ENCODE data around the gene DERL2. TPM values are rescaled to one million over a fixed set of nuclear protein-coding genes. Genes with fewer than 3 reads are reported as not detected.

The DERL2 gene
- 29.0 and 45.3 TPM in 2 replicates for total RNA-seq

DNA sequence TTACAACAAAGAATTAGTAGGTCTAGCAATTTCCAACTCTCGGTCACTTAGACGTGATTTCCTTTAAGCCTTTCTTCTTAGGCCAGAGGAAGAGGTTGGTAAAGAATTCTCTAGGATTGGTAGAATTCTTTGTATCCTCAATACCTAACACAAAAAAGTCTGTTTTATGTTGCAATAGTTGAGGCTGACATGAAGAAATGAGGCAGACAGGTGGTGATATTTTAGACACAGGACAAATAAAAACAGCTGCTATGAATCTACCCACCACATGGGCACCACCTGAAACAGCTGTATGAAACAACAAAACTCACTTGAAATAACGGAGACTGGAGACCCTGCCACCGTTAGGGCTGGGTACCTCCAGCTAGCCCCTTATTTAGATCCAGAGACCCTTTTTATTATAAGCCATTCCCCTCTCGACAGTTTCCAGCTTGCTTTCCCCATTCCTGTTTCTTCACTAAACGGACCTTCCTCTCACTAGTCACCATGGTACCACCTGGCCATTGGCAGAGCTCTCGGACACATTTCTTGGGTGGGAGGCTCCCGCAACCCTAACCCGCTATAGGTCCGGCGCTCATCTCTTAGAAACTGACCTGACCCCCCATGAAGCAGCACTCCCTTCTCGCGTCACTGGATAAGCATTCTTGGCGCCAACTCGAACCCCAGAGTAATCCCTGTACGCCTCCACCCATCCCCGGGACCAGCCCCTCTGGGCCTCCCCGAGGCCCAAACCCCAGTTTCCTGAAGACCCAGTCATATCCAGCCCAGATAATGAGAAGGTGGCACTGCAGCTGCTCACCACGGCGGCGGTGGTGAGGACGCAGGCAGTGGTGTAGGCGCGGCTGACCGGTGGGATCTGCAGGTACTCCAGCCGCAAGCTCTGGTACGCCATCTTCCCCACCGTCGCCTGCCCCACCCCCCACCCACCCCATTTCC lies at the start of gene DERL2:
TSS of gene DERL2 (minus strand) at position 909 of the 936 bp plus-strand sequence. CDS start at position 892, 17 bp downstream.
- no peak for DNase-seq (ENCODE audit: low read depth)
- TF ChIP-seq, protein P1, sequence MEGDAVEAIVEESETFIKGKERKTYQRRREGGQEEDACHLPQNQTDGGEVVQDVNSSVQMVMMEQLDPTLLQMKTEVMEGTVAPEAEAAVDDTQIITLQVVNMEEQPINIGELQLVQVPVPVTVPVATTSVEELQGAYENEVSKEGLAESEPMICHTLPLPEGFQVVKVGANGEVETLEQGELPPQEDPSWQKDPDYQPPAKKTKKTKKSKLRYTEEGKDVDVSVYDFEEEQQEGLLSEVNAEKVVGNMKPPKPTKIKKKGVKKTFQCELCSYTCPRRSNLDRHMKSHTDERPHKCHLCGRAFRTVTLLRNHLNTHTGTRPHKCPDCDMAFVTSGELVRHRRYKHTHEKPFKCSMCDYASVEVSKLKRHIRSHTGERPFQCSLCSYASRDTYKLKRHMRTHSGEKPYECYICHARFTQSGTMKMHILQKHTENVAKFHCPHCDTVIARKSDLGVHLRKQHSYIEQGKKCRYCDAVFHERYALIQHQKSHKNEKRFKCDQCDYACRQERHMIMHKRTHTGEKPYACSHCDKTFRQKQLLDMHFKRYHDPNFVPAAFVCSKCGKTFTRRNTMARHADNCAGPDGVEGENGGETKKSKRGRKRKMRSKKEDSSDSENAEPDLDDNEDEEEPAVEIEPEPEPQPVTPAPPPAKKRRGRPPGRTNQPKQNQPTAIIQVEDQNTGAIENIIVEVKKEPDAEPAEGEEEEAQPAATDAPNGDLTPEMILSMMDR (IDR thresholded peaks at IDR 0.05; ENCODE audit: insufficient read depth, low read depth, low read length), result no peak
- peak within 1 kb of the TSS; percentile 93 for H3K4me3 ChIP-seq (ENCODE audit: low read depth, low read length)

DNA sequence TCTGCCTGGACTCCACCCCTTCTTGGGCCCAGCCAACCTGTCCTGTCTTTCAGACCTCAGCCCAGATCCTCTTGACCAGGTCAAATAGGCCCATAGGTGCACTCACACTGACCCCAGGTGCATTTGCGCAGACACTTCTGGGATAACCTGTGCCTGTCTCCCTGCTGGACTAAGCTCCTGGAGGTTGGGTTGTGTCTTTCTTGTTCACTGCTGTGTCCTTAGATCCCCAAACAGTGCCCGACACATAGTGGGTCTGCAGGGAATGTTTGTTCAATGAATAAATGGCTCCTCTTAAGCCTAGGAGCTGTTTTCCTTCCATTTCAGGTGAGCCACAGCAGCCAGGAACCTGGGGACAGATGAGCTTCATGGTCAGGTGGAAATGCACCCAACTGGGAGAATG lies 49.5 kb upstream of the DERL2 start:
- no peak overlapping the region for H3K4me3 ChIP-seq (ENCODE audit: low read depth, low read length)
- DNase-seq (ENCODE audit: low read depth), result no peak
- TF ChIP-seq, protein P1 (IDR thresholded peaks at IDR 0.05; ENCODE audit: insufficient read depth, low read depth, low read length), result no peak

- no peak for DNase-seq (ENCODE audit: low read depth)
- TF ChIP-seq, protein P1 (IDR thresholded peaks at IDR 0.05; ENCODE audit: insufficient read depth, low read depth, low read length), result no peak
- H3K4me3 ChIP-seq (ENCODE audit: low read depth, low read length), result no peak overlapping the region
Observed at GRCh38 chr17:5533486-5534315, 47.7 kb upstream of the DERL2 start.

DNA sequence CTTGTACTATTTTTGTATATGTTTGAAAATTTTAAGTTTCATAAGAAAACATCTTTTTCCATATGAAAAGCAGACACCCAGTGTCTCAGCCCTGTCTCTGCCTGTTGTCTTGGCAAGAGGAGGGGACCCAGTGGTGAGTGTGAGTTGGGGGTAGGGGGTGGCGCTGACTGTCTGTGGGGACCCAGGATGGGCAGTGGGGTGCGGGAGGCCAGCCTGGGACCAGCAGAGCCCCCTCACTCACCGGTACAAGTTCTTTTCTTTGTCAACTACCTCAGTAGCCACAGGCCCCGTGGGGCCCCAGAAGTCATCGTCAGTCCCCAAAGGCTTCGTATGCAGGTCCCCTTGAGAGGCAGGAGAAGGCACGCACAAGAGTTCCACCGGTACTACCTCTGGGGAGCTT lies 46.6 kb upstream of the DERL2 start:
- no peak for DNase-seq (ENCODE audit: low read depth)
- H3K4me3 ChIP-seq (ENCODE audit: low read depth, low read length), result no peak overlapping the region
- TF ChIP-seq, protein P1 (IDR thresholded peaks at IDR 0.05; ENCODE audit: insufficient read depth, low read depth, low read length), result no peak

- no peak for DNase-seq (ENCODE audit: low read depth)
- TF ChIP-seq, protein P1 (IDR thresholded peaks at IDR 0.05; ENCODE audit: insufficient read depth, low read depth, low read length), result no peak
- no peak overlapping the region for H3K4me3 ChIP-seq (ENCODE audit: low read depth, low read length)
Observed at GRCh38 chr17:5531085-5531418, 45.1 kb upstream of the DERL2 start.

- no peak overlapping the region for H3K4me3 ChIP-seq (ENCODE audit: low read depth, low read length)
- DNase-seq (ENCODE audit: low read depth), result no peak
- TF ChIP-seq, protein P1 (IDR thresholded peaks at IDR 0.05; ENCODE audit: insufficient read depth, low read depth, low read length), result no peak
Observed at GRCh38 chr17:5530265-5531084, 44.5 kb upstream of the DERL2 start.

All from fibroblast of villous mesenchyme (primary cell).